Left renal pelvis (tissue), 4 donors: Measurements from ENCODE around the gene RPUSD4. TPM values are rescaled to one million over a fixed set of nuclear protein-coding genes. Genes with fewer than 3 reads are reported as not detected.

ENCODE experiments used
- DNase-seq, 4 donors: peaks; one replicate each; pipeline ENCODE4 v3.0.0-alpha.2; 2013; ENCODE audit warnings: low read depth in 4 of 4, low spot score in 3 of 4
- polyA plus RNA-seq, 4 donors: library from polyadenylated mRNA; unstranded; fragments of 120-200 nt; gene quantifications; one replicate each; pipeline ENCODE4 v1.2.1, GENCODE V29; 2013; ENCODE audit not compliant: insufficient read length in 4 of 4

The RPUSD4 gene
- polyA plus RNA-seq, 4 donors = 29.1 to 38.6 (median 30.4) TPM

GRCh38 chr11:126214441-126214840 is 3.0 kb upstream of the RPUSD4 start:
- no peak for DNase-seq

- no peak for DNase-seq
These were observed 725 bp upstream of the RPUSD4 start for GRCh38 chr11:126212089-126212660.

GRCh38 chr11:126210871-126211235 is 597 bp downstream of the RPUSD4 start:
- no peak for DNase-seq

GRCh38 chr11:126207896-126208295 is 3.6 kb downstream of the RPUSD4 start:
- no peak for DNase-seq

GRCh38 chr11:126205359-126205758 is 6.1 kb downstream of the RPUSD4 start:
- no peak for DNase-seq

GRCh38 chr11:126202646-126203359 is 8.6 kb downstream of the RPUSD4 start:
- no peak for DNase-seq

- DNase-seq = no peak
These were observed 12.8 kb downstream of the RPUSD4 start for GRCh38 chr11:126198648-126199047.

GRCh38 chr11:126197277-126197939 is 14.0 kb downstream of the RPUSD4 start:
- no peak for DNase-seq

- no peak for DNase-seq
These were observed 16.3 kb downstream of the RPUSD4 start for GRCh38 chr11:126195119-126195518.

GRCh38 chr11:126194121-126194543 is 17.3 kb downstream of the RPUSD4 start:
- peak in 1 of 4 donors; percentile 27 for DNase-seq

GRCh38 chr11:126193038-126193478 is 18.4 kb downstream of the RPUSD4 start:
- no peak for DNase-seq

- DNase-seq = no peak
These were observed 19.1 kb downstream of the RPUSD4 start for GRCh38 chr11:126192361-126192760.

- no peak for DNase-seq
These were observed 19.9 kb downstream of the RPUSD4 start for GRCh38 chr11:126191379-126192073.

- DNase-seq = no peak
These were observed 20.7 kb downstream of the RPUSD4 start for GRCh38 chr11:126190792-126191191.

GRCh38 chr11:126189109-126189929 is 22.1 kb downstream of the RPUSD4 start:
- DNase-seq = no peak

- DNase-seq = no peak
These were observed 22.9 kb downstream of the RPUSD4 start for GRCh38 chr11:126188332-126189108.

- DNase-seq = no peak
These were observed 24.5 kb downstream of the RPUSD4 start for GRCh38 chr11:126186708-126187529.

- peak in 1 of 4 donors; percentile 45 for DNase-seq
These were observed 25.3 kb downstream of the RPUSD4 start for GRCh38 chr11:126186025-126186698.
